Measurements from ENCODE around the gene ISLR.
"Not testable (repeated sequence)": the region's sequence is repeated elsewhere in the genome, so short reads cannot be mapped to it uniquely, and the experiment has no call there.

Gene ISLR

DNA sequence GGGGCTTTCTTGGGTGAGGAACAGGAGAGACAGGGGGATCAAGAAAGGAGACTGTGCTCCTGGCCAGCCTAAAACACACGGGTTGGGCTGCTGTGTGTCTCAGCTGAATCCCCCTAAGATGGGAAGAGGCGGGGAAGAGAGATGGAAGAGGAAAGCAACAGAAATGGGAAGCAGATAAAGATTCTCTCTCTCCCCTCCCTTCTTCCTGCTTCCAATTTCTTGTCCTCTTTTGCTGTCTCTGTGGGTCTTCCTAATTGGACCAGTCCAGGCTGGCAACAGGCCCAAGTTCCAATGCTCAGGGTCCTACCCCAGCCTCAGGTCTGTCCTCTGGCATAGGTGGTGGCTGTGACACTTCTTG, 36.0 kb upstream of the ISLR start:
- DNase-seq (ENCODE audit: low spot score) = no peak

DNA sequence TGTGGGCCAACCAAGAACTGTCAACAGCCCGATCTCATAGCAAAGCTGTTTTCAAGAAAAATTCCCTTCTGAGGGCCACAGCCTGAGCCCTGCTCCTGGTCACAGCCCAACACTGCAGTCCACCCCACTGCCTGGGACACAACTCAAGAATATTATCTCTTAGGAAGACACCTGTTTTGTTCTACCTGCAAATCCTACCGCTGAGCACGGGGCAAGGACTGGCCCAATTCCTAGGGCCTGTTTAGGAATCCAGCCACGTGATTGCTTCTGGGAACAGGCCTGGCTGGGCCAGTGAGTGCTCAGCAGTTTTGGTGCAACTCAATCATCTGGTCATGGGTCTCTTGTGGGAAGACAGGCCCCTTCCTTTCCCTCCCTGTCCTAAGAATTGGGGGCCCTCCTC, 34.9 kb upstream of the ISLR start:
- DNase-seq (ENCODE audit: low spot score) = no peak

DNA sequence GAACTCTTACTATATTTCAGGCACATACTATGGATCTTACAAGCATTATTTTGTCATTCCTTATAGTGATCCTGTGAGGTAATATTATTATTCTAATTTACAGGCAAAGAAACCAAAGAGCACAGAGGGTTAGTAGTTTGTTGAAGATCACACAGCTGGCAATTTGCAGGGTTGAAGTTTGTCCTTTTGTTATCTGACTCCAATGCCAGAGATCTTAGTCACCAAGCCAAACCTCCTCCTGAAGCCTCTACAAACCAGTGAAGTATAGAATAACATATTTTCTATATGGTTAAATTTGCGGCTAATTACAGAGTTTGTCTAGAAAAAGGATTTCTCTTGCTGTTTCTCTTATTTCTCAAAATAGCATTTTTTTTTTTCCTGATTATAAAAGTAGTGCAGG, 31.9 kb upstream of the ISLR start:
- no peak for DNase-seq (ENCODE audit: low spot score)

DNA sequence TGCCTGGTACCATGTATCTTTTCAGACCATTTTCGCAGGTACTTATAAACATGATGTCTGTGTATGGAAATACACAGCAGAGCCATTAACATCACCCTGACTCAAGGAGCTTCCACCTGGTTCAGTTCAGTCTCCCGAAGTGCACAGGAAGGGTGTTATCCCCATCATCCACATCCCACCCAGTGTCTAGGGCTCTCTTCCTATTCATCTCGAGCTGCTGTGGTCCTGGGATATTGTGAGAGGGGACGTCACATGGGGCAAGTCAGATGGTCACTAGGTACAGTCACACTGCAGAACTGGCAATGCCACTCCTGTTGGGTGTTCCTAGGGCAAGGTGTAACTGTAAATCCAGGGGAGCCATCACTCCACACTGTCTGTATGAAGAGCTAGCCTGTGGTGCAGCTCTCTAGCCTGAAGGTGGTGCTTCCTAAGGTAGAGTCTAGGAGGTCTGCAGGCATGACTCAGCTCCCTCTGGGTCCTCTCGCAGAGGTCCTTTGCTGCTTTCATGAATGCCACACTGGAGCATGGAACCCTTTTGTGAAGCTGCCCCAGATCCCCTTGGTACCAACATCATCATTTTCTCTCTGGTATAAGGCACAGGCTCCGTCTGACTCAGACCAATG, 29.2 kb upstream of the ISLR start:
- peak; percentile 34 for DNase-seq (ENCODE audit: low spot score)

DNA sequence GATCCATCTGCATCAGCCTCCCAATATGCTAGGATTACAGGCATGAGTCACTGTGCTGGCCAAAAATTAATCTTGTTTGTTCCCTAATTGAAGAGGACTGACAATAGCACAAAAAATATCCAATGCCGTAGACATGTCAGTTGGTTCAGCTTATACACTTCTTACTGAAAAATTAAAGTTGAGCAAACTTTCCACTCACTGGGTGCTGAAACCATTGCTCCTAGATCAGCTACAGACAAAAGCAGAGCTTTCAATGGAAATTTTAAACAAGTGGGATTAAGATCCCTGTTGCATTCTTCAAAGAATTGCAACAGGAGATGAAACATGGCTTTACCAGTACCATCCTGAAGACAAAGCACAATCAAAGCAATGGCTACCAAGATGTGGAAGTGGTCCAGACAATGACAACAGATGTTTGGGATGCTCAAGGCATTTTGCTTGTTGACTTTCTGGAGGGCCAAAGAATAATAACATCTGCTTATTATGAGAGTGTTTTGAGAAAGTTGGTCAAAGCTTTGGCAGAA, 27.2 kb upstream of the ISLR start:
- DNase-seq (ENCODE audit: low spot score) = no peak

DNA sequence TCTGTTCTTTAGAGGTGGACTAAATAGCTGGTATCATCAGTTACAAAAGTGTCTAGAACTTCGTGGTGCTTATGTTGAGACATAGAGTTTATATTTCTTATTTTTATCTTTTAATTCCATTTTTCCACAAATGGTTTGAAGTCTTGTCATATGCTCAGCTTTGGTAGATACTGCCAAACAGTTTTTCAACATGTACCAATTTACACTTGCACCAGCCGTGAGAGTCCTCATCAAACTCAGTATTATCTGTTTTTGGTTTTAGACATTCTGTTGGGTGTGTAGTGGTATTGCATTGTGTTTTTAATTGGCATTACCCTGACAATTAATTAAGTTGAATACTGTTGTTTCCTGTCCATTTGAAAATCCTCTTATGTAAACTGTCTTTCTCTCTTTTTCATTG, 26.5 kb upstream of the ISLR start:
- no peak for DNase-seq (ENCODE audit: low spot score)

DNA sequence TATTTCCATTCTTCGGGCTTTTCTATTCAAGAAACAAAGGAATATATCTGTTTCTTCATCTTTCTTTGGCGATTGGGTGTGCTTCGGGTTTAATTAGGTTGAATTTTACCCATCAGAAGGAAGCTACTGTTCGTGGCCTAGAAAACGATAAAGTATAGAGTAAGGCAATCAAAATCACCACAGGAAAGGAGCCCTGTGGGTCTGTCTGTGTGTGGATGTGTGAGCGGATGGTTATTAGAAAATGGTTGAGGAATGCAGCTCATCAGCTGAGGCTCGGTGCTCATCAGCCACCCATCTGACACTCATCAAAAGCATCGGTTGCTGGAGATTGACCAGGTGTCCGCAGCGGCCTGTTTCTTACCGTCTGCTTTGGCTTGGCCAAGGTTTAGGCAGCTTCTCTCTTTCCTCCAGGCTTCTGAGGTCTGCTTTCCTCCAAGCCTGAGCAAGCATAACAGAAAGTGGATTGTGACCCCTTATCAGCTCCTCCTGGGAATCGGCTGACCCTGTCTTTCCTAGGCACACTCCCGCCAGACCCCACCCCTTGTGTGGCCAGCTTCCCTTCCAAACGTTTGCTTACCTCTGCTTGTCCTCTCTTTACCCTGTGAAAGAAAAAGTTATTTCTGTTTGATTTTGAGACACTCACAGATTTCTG, 17.6 kb upstream of the ISLR start:
- DNase-seq (ENCODE audit: low spot score) = no peak

DNA sequence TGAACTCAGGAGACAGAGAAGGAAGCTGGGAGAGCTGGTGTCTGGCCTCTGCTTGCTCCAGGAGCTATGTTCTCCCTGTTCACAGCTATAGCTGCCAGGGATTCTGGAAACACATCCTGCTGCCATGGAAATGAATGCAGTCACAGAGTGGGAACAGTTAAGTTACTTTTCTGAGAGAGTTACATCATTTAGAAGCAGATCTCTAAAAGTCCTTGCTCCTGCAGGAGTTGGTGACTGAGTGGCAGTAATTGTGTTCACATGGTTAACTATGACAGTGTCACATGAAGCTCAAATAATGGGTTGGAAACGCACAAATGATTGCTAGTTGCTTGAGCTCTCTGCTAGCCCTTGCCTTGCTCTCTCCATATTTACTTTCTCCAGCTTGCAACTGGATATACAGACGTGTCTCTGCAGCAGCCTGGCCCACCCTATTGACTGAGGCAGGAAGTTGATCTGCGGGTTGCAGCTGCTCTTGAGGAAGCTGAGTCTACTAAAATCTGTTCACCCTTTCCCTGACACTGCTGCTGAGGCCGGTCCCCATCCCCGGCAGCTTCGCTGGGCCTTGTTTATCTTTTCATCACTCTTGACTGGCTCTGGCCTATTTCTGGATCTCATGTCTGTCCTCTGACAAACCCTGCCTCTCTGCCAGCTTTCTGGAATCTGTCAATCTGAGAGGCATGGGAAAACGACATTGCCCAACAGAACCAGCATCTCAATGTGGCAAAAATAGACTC, 16.7 kb upstream of the ISLR start:
- no peak for DNase-seq (ENCODE audit: low spot score)

DNA sequence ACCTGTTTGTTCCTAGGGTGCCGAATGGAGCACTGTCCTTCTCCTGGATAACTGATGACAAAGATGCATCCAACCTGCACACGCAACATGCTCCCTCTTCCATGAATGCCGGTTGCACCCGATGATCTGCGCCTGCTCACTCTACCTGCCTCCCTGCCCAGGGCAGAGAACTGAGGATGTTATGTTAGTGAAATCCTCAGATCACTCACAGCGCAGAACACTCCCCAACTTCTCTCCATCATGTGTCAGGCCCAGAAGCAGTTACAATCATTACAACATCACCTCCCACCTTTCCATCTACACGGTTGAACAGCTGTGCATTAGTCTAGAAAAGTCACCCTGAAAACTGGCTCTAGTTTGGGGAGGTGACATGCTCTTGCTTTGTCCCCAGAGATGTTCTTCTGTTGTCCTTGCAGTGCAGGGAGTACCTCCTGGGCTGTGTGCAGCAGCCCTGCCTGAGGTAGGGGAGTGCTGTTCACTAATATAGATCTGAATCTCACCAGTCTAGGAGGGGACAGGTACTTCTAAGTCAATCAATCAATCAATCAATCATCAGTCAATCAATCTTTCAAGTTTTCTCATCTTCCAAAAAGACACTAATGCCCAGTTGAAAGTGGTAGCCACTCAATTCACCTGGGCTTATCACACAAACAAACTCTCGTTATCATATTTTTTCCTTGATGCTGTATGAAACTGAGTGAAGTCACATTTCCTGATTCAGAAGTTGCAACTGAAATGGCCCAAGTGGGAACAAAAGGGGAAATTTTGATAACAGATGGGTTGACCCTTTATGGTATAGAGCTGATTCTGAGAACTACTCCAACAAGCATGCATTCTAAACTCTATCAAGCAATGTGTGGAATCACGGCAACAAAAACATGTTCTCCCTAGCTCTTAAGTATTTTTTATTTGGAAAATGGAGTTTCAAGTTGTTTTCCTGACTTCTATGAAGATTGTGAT, 15.4 kb upstream of the ISLR start:
- no peak for DNase-seq (ENCODE audit: low spot score)

DNA sequence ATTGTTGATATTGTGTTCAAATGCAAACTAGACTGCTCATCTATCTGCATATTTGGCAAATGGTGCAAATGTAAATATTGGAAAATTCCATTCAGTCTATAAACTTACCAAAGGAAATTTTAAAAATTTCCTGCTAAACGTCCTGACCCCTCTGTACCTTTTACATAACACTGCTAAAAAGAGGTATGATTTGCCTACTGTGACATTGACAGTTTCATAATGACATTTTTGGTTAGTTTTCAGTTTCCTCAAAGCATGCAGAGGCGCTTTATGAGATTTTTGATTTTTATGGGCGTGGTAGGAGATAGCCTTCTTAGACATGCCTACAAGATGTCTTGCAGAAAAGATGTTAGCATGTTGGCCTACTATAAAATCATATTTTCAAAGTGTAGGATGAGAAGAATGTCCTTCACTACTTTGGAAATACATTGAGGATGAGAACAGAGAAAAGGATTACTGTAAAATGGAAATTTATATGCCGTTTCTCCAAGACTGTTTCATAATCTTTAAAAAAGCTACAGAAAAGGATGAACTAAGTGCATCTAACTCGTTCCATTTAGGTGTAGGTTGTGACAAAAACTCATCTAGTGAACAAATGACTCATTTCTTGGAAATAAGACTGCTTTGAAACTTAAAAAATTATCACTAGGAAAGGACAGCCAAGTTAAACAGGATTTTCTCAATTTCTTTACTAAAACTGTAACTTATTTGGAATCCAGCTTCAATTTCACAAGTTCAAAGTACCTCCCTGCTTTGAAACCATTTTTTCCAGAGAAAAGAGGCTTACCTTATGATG, 14.5 kb upstream of the ISLR start:
- no peak for DNase-seq (ENCODE audit: low spot score)

DNA sequence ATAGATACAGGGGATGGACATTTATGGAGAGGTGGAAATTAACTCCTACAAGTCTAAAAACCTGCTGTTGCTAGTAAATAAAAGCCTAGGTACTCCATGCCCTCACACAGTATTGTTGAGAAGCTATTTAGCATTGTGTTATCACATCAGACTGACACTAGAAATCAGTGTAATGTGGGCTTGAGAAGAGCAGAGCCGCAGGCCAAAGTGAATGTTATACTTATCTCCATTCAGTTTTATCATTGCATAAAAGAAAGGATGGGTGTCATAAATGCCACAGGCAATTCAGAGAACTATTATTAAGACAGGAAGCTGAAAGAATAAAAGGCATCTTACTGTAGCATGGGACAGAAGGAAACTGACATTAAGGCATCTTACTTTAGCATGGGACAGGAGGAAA, 13.7 kb upstream of the ISLR start:
- DNase-seq (ENCODE audit: low spot score) = no peak

DNA sequence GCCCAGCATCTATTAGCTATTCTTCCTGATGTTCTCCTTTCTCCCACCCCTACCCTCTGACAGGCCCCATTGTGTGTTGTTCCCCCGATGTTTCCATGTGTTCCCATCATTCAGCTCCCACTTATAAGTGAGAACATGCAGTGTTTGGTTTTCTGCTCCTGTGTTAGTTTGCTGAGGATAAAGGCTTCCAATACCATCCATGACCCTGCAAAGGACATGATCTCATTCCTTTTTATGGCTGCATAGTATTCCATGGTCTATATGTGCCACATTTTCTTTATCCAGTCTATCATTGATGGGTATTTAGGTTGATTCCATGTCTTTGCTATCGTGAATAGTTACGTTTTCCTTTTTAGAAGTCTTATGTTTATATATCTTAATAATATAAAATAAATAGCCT, 13.1 kb upstream of the ISLR start:
- DNase-seq (ENCODE audit: low spot score) = not testable (repeated sequence)

DNA sequence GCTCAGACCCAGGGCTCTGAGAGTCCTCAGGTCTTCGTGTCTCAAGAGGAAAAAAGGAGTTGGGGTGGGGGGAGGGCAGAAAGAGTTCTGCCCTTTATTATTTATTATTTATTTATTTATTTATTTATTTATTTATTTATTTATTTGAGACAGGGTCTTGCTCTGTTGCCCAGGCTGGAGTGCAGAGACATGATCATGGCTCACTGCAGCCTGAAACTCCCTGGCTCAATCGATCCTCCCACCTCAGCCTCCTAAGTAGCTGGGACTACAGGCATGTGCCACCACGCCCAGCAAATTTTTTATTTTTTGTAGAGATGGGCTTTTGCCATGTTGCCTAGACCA, 11.3 kb upstream of the ISLR start:
- not testable (repeated sequence) for DNase-seq (ENCODE audit: low spot score)

DNA sequence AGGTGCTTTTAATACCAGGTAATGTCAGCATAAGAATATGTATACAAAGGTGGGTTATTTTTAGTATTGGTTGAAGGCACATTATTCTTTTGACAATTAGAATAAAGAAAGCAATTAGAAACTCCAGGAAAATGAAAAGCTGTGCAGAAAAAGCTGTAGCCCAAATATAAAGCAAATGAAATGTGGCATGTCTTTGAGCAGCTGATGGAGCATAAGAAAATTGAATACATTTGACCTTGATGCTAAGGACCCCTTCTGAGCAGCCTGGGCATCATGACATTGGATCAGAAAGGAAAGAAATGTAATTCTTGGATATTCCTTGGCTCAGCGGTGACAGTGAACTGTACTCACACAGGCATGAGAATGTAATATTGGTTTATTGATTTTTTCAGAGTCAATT, 8.0 kb upstream of the ISLR start:
- DNase-seq (ENCODE audit: low spot score) = no peak

DNA sequence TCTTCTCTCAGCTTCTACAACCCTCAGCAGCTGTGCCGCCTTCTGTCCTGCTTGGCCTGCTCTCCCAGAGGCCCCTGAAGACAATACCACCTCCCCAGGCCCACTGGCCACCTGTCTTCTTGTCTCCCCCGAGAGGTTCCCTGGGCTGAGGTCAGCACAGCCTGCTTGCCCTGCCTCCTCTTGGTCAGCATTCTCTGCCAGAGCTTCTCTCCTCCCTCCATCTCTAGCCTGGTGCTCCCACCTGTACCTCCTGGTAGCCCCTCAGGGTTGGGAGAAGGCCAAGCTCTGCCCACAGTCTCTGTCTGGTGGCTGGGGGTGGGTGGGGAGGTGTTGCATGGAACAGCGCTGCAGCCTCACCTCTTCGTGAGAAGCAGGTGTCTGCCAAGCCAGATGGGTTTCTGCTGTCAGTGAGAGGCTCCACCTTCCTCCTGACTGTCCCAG, 5.6 kb upstream of the ISLR start:
- DNase-seq (ENCODE audit: low spot score) = no peak

DNA sequence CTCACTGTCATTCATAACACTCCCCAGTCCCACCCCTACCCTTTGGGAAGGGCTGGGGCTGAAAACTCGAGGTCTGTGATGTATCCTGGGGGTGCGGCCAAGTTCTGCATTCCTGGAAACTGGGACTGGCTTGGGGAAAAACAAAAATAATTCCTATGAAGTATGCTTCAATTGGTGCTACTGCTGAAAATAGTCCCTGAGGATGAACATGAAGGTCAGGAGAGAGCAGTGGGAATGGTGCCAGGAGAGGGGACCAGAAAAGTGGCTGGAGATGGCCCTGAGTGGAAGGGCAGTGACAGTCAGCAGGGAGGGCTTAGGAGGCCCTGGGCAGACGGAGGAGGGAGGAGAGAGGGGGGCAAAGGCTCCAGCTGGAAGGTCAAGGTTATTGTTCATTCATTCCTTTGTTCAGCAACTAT, 4.8 kb upstream of the ISLR start:
- no peak for DNase-seq (ENCODE audit: low spot score)

DNA sequence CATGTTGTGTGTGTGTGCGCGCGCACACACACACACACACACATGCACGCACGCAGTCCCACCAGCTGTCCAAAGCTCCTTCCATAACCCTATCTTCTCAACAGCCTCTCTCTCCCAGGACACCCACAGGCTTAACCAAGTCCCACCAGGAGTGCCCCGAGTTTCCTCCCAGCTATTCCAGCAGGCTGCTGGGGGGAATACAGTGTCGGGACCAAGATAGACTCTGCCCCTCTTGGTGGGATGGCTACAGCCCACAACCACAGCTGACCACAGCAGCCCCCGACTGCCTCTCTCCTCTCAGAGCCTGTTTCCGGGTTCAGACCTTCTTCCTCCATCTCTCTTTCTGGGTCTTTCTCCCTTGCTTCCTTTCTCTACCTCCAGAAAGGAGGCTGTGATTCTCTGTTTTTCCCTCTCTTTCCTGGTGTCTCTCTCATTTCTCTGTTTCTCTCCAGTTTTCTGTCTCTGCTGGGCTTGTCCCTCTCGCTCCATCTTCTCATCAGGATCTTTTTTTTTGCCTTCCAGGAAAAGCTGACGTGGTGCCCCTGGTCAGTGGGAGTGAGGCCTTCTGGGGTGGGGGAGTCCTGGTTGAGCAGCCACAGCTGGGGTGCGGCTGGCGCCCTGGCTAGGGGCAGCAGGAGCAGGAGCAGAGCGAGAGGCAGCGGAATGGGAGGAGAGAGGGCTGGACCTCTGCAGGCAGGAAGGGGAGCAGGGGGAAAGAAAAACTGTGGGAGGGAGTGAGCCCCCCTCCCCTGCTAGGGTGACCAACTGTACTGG, 3.3 kb upstream of the ISLR start:
- no peak for DNase-seq (ENCODE audit: low spot score)

DNA sequence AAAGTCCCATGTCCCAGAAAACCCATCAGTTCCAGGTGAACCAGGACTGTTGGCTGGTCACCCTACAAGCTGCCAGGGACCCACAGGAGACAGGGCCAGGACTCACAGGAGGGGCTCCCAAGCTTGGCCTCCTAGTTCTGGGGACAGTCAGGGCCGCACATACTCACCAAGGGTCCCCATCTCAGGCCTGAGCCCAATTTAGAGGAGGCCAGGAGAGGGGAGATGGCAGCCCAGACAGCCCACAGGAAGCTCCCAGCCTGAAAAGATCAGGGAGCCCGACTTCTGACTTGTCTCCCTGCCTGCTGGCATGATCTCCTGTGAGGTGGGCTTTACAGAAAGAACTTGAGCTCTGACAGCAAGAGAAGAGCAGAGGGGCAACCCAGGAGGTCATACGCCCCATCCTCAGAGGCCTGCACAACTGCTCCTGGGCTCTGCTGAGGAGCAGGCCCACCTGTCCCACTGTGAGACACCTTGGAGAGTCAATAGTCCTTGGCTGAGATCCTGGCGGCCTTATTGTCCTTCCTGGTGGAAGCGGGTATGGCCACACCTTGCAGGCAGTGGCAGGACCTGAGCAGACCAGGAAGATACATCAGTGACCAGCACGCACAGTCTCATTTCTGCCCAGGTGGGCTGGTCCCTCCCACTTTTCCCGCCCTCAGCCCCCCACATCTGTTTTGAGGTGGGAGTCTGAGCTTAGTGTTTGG, 2.5 kb upstream of the ISLR start:
- no peak for DNase-seq (ENCODE audit: low spot score)

DNA sequence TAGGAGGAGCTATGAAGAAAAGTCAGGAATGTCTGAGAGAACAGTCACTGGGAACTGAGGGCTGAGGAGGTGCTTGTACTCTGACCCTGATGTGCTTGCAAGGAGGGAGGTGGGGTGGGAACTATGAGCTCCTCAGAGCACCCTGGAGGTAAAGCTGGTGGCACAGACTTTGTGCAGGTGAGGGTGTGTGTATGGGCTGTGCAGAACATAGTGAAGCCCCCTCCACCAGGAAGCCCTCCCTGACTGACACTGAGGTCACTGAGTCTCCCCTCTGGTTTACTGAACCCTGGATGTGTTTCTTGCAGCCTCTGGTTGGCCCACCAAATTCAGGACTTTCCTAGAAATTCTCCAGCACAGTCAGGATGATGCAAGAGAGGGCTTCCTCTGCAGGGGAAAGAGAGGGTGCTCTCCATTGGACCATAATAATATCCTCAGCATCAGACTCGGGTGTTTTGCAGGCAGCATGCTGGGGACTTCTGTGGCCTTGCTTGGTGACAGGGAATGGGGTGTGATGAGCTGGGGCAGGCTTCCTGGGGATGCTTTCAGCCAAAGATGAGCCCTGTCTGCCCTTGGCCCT, 1.5 kb upstream of the ISLR start:
- DNase-seq (ENCODE audit: low spot score) = no peak

Data from LoVo (cell line).